GM12873 (cell line): ENCODE data around the gene PTPRCAP.

Source experiments
- CTCF ChIP-seq: IDR thresholded peaks from 2 replicates; pipeline ENCODE4 v1.5.1; 2012; ENCODE audit warnings: low read depth, mild to moderate bottlenecking, moderate library complexity, low read length, control low read depth; ENCODE audit not compliant: insufficient read depth; ENCODE audit errors: missing control alignments

PTPRCAP gene

DNA sequence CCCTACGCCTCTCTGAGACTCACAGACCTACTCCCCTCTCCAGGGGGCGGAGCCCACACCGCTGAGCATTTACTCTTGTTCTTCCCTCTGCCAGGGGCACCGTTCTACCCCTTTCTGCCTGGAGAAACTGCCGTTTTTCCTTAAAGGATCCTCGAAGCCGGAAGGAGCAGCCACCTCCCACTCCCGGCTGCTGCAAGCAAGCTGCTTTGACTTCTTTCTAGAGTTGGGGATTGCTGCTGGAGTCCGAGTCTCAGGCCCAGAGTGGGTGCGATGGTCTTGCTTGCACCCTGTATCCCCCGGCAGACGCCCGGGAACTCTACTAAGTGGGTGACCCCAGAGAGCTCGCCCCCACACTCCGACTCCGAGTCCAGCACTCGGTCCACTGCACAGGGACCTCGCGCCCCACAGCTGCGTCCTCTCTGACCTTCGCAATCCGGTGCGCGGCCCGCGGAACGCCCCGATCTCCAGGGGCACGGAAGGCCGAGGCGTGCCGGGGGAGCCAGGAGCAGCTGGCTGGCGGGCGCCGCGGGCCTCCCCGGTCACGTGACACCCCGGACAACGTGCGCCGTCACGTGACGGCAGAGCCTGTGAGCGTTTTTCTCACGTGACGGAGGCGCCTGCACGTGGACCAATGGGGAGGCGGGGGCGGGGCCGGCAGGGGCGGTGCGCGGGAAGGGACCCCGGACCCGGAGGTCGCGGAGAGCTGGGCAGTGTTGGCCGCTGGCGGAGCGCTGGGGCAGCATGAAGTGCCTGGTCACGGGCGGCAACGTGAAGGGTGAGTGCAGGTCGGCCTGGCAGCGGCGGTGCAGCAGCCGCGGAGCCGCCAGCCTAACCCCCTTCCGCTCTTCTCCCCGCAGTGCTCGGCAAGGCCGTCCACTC lies 45.9 kb downstream of the PTPRCAP start, which contains the start of gene RAD9A:
Gene RAD9A (plus strand): TSS at position 683 of the 879 bp plus-strand sequence. CDS start 59 bp downstream, at position 742.
- TF ChIP-seq CTCF: no peak

- TF ChIP-seq CTCF: no peak
Measured at GRCh38 chr11:67390947-67391303, 46.6 kb downstream of the PTPRCAP start.

DNA sequence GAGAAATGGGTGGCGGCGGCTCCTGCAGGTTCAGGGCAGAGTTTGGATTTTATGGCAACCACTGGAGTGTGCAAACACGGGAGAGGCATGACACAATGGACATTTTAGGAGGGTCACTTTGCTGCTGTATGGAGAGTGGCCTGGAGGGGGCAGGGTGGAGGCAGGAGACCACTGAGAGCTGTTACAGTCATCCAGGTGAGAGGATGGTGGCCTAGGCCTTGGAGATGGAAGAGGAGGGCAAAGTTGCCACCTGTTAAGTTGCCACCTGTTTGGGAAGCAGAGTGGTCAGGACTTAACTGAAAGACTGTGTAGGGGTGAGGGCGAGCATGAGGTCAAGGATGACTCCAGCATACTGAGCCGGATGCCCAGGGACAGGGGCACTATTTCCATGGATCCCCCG lies 48.0 kb downstream of the PTPRCAP start:
- peak; percentile 81 for TF ChIP-seq CTCF

DNA sequence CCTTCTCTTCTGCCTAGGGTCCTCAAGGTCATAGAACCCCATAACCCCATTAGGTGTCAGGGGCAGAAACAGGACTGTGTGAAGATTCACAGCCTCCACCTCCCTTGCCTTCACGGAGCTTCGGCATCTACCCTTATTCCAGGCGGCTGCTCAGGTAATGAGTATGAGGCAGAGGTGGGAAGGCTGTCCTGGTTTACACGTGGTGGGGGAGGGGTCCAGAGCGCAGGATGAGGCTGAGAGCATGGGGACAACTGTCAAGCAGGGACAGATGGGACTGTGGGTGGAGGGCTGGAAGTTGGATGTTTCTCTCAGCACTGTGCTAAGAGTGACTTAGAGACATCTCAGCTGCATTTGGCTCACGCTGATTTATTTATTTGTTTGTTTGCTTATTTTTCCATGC lies 50.0 kb downstream of the PTPRCAP start:
- no peak for TF ChIP-seq CTCF

- TF ChIP-seq CTCF: no peak
Measured at GRCh38 chr11:67387069-67387468, 50.4 kb downstream of the PTPRCAP start.
